ENCODE data around the gene DEFB127.
"Not testable (repeated sequence)": the region's sequence is repeated elsewhere in the genome, so short reads cannot be mapped to it uniquely, and the experiment has no call there.

Gene DEFB127

GRCh38 chr20:157154-157553, at the start of gene DEFB127:
DEFB127 (plus strand) TSS chr20:157454; CDS start chr20:157545, 91 bp downstream.
- no peak for DNase-seq

GRCh38 chr20:112396-112795, 44.9 kb upstream of the DEFB127 start:
- no peak for DNase-seq

GRCh38 chr20:117518-117917, 39.7 kb upstream of the DEFB127 start:
- no peak for DNase-seq

GRCh38 chr20:129786-130323, 27.4 kb upstream of the DEFB127 start:
- not testable (repeated sequence) for DNase-seq

GRCh38 chr20:137668-138490, 19.4 kb upstream of the DEFB127 start:
- no peak for DNase-seq

- no peak for DNase-seq
These were observed 15.0 kb upstream of the DEFB127 start, which contains the start of gene DEFB126 for GRCh38 chr20:142290-142689. DEFB126 (plus strand) TSS chr20:142590; CDS start chr20:142629, 39 bp downstream.

GRCh38 chr20:145877-146276, 11.4 kb upstream of the DEFB127 start:
- DNase-seq = no peak

GRCh38 chr20:152131-152530, 5.1 kb upstream of the DEFB127 start:
- DNase-seq = no peak

GRCh38 chr20:164618-165017, 7.4 kb downstream of the DEFB127 start:
- no peak for DNase-seq

- DNase-seq = no peak
These were observed 11.6 kb downstream of the DEFB127 start for GRCh38 chr20:168876-169275.

- no peak for DNase-seq
These were observed 27.0 kb downstream of the DEFB127 start for GRCh38 chr20:184288-184687.

GRCh38 chr20:187733-188132, 30.5 kb downstream of the DEFB127 start:
- no peak for DNase-seq

GRCh38 chr20:189611-190010, 32.4 kb downstream of the DEFB127 start, which contains the start of gene DEFB128:
DEFB128 (minus strand) TSS chr20:189711; CDS start chr20:189623, 88 bp downstream.
- no peak for DNase-seq

- DNase-seq = no peak
These were observed 41.0 kb downstream of the DEFB127 start for GRCh38 chr20:198225-198624.

- no peak for DNase-seq
These were observed 42.7 kb downstream of the DEFB127 start for GRCh38 chr20:199996-200395.

- DNase-seq = not testable (repeated sequence)
These were observed 46.4 kb downstream of the DEFB127 start for GRCh38 chr20:203630-204029.

All from CD4-positive, alpha-beta T cell treated with Interleukin-17A for 4 hours (primary cell).